A673 (cell line): ENCODE results near the gene SLC16A10.

Experiments used
- EZH2 ChIP-seq: fragments of 200-600 bp; sonication (generic); IDR thresholded peaks from 2 replicates; pipeline ENCODE4 v1.6.1; 2017; ENCODE audit warnings: borderline replicate concordance, low read depth, mild to moderate bottlenecking, mixed read lengths, antibody characterized with exemption, low read length; ENCODE audit not compliant: poor library complexity, severe bottlenecking
- TF ChIP-seq, protein P1 (sequence below): fragments of 300-800, 200-600 bp; sonication (generic); conservative IDR thresholded peaks from 2 replicates; pipeline ENCODE4 v1.5.1; 2017; ENCODE audit warnings: low read depth, mild to moderate bottlenecking, antibody characterized with exemption, low read length, moderate library complexity, mixed read lengths

DNA sequence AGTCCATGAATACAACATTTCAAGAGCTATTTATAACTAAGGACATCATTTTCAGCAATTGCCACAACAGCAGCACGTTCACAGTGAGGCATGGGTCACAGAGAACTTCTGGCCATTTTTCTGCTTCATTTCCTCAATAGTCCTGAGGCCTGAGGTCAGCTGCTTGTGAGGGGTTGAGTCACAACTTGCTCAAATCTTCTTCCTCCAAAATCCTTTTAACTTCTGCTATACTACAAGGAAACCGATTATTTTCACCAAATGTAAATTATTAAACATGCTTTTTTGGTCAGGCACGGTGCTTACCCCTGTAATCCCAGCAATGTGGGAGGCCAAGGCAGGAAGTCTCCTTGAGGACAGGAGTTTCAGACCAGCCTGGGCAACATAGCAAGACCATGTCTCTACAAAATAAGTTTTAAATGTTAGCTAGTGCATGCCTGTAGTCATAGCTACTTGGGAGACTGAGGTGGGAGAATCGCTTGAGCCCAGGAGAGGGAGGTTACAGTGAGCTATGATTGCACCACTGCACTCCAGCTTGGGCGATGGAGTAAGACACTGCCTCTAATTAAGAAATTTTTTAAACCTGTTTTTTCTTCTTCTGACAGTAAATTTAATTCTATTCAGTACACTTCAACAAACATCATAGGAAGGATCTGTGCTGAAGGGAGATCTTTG, 11.1 kb upstream of the SLC16A10 start:
- TF ChIP-seq, protein P1, sequence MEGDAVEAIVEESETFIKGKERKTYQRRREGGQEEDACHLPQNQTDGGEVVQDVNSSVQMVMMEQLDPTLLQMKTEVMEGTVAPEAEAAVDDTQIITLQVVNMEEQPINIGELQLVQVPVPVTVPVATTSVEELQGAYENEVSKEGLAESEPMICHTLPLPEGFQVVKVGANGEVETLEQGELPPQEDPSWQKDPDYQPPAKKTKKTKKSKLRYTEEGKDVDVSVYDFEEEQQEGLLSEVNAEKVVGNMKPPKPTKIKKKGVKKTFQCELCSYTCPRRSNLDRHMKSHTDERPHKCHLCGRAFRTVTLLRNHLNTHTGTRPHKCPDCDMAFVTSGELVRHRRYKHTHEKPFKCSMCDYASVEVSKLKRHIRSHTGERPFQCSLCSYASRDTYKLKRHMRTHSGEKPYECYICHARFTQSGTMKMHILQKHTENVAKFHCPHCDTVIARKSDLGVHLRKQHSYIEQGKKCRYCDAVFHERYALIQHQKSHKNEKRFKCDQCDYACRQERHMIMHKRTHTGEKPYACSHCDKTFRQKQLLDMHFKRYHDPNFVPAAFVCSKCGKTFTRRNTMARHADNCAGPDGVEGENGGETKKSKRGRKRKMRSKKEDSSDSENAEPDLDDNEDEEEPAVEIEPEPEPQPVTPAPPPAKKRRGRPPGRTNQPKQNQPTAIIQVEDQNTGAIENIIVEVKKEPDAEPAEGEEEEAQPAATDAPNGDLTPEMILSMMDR = no peak
- no peak for TF ChIP-seq EZH2
